Hematopoietic multipotent progenitor cell (in vitro differentiated cells): ENCODE measurements around the gene SDCBP2. TPM values are rescaled to one million over a fixed set of nuclear protein-coding genes. Genes with fewer than 3 reads are reported as not detected.

ENCODE experiments used
- DNase-seq, 3 donors: peaks; one replicate each; pipeline ENCODE4 v3.0.0-alpha.2; 2011 to 2015; ENCODE audit warnings: low read depth in 2 of 3, low spot score in 2 of 3
- total RNA-seq: library from RNA; depleted of rRNA; stranded (reverse); fragments of >200 nt; gene quantifications from one replicate; pipeline ENCODE4 v1.2.3, GENCODE V29; 2012

The SDCBP2 gene, protein sequence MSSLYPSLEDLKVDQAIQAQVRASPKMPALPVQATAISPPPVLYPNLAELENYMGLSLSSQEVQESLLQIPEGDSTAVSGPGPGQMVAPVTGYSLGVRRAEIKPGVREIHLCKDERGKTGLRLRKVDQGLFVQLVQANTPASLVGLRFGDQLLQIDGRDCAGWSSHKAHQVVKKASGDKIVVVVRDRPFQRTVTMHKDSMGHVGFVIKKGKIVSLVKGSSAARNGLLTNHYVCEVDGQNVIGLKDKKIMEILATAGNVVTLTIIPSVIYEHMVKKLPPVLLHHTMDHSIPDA
- total RNA-seq = 0.81 TPM

DNA sequence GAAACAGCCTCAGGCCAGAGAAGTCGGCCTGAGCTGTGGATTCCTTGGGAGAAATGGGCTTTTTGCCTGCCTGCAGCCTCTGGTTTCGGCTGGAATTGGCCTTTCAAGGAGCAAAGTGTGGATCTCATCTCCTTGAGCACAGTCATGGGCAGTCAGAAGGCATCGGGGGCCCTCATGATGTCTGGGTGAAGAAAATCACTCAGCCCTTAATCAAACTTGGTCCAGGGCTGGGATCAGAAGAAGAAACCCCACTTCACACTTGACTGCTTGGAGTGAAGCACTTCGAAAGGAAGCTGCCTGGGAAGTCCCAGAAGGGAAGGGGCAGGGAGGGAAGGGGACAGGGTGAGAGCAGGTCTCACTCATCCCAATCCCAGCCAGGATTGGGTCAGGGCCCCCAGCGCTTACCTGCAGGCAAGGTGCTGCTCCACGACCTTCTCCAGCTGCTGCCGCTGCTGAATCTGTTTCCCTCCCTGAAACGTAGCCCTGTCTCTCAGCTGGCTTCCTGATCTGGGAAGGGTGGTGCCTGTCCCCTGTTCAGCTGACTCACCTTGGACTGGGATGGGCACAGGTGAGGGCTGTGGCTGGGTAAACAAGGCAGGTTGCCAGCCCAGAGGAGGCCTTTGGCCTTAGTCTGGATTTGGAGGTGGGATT, at the start of gene SDCBP2:
Gene SDCBP2, minus strand, starts transcription at position 460 of the 651 bp plus-strand sequence. CDS start 8,723 bp downstream, outside the sequence.
- no peak for DNase-seq

DNA sequence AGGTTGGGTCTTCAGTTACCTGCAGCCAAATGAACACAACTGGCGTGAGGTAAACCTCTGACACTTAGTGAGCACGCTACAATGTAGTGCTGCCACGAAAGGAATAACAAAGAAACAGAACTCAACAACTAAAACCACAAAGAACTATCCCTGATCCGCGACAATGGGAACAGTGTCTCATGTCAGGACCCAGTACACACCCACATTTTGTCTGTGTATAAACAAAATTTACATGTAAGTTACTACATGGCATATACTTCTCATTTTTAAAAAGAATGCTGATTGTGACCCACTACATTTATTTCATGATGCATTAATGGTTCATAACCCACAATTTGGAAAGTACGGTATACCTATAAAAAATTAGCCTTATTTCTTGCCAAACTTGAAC, 49.8 kb upstream of the SDCBP2 start:
- no peak for DNase-seq

DNA sequence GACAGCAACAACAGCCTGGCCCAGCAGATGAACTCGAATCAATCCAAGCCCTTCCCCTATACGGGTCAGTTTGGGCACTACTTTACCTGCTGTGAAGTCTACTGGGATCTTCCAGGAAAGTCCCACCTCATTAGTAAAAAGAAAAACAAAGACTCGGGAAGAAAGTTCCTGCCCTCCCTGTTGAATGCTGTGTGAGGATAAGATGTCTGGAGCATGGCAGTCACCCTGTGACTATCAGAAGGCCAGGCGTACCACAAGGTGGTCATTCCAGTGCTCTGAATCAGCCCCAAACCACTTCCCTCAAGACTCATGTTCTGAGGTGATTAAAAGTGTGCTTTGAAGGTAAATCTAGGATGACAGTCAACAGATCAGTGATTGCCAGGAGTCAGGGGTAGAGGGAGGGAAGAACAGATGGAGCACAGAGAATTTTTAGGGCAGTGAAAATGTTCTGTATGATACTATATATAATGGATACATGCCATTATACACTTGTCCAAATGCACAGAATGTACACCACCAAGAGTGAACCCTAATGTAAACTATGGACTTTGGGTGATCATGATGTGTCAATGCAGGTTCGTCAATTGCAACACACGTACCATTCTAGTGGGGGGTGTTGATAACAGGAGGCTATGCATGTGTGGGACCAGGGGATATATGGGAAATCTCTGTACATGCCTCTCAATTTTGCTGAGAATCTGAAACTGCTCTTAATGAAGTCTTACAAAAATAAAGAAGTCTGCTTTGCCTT, 49.2 kb upstream of the SDCBP2 start:
- no peak for DNase-seq

DNA sequence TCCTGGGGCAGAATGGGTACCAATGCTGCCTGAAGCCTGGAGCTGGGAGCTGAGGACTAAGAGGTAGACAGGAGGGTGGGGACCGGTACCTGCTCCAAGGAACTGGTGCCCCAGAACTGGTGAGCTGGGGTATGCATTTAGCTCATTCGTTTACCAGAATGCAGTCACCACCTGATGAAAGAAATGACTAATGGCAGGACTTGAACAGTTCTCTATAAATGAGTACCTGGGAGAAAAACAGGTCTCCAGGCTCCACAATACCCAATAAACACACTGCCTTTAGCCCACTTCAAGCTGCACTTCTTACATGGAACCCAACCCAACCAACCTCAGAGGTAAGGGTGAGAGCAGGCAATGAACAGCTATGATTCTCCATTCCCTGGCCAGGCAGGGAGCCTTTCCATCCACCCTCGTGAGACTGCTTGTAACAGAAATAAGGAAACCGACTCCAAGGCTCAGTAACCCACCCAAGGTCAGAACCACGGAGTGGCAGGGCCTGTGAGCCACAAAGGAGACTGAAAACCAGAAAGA, 48.5 kb upstream of the SDCBP2 start:
- DNase-seq = no peak

DNA sequence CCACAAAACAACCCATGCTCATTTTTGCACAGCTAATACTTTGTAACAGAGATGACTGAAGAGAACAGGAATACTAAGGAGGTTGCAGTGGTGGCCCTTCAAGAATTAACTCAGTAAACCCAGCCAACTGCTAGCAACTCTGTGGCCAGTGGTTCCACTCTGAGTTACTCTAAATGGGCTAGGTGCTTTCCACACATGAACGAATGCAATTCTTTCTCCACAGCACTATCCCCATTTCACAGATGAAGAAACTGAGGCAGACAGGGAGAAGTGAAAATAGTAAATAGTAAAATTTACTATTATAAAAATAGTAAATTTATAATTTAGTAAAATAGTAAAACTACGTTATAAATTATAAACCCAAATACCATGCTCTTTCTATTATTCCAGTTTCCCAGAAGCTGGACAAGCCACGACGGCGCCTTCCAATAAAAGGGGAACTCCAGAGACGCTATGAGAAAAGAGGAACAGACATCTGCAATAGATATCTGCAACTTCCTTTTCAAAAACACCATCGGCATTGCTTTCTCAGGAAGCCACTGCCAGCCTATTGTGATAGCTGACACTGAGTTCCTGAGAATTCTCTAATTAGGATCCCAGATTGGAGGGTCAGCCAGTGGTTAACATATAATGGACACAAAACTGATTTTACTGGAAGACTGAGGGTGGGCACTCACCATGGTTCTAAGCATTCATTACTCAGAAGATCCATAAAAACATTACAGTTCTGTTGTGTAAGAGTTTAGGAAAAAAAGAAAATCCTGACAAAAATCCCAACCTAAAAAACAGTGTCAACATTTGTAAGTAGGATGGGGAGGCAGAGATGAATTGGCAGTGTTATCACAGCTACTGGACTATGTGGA, 47.7 kb upstream of the SDCBP2 start:
- DNase-seq = peak in 2 of 3 donors; percentile 59 to 76

DNA sequence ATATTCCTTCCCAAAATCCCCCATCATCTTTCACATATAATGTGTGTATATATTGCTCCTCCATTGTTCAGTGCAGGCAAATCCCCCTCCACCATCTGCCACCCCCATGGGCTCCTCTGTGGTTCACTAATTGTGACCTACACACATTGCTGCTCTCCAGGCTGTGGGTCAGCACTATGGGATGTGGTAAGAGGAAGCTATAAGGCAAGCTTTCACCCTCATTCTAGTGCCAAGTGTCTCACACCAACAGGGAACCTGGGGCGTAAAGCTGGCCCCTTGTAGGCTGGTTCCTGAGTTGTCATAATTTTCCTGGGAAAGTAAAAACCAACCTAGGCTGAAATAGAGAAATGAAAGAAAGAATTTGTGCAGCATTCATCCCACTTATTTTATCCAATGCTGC, 47.1 kb upstream of the SDCBP2 start:
- no peak for DNase-seq

DNA sequence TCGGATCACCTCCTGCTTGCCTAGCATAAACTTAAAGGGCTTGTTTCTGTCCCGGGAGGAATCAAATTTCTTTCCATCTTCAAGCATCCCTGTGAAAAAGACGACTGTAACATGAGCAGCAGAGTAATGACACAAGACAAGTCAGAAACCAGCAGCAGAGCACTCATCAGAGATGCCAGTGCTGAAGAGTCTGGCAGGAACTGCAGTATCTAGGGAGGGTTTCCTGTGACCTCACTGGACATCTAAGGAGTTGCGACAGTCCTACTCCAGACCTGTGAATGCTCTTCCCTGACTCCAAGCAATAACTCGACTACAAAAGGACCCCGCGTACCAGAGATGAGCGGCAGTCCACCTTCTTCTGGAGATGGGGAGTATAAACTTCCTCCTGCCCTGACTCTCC, 46.6 kb upstream of the SDCBP2 start:
- no peak for DNase-seq

DNA sequence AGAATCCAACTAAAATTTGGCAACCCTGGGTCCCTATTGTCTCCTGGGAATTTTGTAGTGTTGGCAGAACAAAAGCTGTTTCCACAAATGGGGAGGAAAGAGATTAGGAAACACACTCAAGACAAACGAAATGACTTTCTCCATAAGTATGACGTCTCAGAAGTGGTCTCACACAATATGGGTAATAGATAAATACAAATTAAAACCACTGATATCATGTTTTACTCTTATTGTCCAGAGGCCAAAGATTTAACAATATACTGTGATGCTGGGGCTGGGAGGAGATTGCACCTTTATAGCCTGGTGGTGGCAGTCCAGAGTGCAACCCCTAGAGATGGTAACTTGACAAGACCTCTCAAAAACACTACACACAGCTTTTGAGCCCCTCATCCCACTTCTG, 45.3 kb upstream of the SDCBP2 start:
- DNase-seq = no peak

DNA sequence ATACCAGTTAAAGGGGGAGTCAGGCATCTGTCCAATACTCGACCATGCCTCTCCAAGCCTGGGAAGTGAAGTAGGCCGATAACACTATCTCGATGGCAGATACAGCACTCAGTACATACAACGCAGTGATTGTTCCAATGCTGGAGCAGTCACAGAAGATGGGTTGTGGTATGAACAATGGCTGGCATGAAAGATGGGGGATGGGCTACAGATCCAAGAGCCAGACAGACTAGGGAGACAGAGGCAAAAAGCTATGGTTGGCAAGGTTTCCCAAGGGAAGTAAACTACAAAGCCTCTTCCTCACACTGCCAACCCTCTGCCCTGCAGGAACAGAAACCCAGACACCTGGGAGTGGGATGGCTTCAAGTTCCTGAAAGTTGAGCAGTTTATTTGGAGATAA, 44.7 kb upstream of the SDCBP2 start:
- DNase-seq = no peak

DNA sequence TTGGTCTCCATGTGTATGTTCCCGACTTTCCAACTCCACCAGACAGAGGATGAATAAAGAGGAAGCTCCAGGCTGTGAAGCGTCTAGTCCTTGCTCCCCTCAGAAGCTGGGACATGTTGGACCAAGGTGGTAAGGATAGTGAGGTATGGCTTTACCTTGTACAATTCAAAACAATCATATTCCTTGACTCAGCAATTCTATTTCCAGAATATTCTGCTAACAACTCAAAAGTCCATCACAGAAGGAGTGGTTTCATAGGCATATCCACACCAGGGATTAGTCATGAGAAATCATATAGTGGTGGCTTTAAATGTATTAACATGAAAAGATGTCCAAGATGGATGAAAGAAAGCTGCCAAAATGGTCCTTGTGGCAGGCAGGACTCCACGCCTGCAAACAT, 44.1 kb upstream of the SDCBP2 start:
- no peak for DNase-seq

DNA sequence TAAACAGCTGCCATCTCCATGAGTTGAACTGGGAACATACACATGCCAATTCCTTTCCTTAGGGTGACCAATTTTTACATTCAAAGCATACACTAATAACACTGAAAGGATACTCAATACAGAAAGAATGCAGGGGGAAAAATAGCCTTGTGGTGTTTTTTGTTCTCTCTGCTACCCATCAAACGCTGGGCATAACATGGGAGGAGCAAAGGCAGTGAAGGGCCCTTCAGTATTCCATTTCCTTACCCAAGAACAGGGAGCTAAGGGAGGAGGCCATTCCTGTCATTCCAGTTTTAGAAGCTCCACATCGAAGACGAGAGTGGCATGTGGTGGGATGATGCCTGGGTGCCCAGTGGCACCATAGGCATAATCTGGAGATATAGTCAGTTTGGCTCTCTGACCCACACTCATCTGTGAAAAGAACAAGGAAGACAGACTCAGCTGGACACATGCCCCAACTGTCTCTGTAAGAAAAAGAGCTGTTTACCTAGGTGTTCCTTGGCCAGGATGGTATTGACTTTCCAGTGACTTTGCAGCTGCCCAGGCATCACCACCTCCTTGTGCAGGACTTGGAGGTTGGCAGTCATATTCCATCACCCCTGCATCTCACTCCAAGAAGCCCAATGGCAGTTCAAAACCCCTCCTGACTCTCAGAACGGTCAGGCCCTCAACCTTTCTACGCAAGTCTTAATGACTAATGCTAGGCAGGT, 43.0 kb upstream of the SDCBP2 start:
- DNase-seq = no peak

DNA sequence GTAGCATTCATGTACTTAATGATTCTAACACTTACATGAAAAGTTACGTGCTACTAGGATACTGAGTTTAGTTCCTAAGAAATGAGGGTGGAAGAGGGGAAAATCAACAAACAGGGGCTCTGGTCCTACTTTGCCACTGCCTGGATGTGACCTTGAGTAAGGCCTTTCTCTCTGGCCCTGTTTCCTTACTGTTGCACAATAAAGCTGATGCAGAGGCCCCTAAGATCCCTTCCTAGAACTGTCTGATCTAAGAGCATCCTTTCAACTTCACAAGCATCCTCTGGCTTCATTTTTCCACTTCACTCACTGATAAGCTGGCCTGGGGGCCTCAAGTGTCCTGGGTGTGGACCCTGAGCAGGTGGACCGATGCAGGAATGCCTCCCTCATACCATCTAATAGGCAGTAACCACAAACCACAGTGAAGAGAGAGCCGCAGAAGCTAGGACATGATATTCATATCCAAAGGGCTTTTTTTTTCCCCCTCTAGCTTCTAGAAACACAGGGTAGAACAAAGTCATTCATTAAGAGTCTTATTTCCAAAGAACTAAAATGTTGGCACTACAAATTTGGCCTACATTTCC, 42.4 kb upstream of the SDCBP2 start:
- no peak for DNase-seq

DNA sequence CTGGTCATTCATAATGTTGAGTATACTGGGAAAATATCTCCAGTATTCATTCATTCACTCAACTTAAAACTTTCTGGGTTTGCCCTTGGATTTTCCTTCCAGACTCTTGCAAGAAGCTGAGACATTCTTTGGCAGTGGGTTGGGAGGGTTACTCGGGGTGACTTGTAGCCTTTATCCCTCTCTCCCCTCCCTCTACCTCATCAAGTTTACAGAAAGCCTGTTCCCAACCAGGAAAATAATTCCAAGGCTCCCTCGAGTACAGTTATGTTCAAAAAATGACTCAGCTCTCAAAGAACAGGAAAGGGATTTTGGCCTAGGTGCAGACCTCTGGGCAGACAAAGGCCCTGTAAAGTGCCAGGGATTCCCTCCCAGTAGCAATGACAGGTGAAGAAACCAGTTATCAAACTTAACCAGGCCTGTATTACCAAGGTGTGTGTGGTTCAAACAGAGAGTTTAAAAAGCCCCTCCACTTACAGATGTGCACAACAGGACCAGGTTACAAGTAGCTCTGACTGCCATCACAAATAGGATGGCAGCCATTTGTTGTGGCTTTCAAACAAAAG, 41.7 kb upstream of the SDCBP2 start:
- no peak for DNase-seq

DNA sequence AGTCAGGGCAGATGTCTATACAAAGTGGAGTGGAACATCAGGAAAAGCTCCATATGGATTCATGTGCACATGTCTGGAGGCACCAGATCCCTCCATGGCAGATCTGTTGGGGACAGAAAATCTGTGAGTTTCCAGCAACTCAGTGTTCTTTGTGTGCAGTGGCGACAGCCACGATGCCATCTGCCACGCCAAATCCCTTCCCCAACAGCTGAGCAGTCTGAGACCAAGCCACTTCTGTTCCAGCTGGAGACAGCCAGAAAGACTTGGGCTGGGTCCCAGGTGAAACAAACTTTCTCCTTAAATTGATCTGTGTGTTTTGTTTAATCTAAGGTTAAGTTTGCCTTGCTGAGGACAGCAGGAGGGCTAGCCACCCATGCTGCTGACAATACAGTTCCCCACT, 41.0 kb upstream of the SDCBP2 start:
- no peak for DNase-seq

DNA sequence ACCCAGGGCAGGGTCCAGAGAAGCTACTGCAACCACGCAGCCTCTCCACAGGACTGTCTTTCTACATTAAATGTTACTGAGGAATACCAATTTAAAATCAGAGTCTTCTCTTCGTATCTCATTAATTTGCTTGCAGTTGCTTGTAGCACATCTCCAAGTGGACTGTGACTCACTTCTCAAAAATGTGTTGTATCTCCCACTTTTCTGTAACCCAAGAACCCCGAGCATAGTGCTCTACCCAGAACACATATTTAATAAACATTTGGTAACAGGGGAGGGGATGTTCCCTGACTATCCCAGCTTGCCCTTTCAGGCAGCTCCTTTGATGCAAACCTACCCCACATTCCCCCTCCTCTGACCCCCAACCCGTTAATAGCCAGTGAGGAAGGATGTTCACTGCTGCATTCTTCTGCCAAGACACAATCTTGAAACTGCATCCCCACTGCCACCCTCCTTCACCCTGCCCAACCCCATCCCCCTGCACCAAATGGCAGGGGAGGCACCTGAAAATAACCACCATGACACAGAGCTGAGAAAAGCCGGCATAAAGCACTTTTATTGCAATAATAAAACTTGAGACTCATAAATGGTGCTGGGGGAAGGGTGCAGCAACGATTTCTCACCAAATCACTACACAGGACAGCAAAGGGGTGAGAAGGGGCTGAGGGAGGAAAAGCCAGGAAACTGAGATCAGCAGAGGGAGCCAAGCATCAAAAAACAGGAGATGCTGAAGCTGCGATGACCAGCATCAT, 39.7 kb upstream of the SDCBP2 start:
- no peak for DNase-seq

DNA sequence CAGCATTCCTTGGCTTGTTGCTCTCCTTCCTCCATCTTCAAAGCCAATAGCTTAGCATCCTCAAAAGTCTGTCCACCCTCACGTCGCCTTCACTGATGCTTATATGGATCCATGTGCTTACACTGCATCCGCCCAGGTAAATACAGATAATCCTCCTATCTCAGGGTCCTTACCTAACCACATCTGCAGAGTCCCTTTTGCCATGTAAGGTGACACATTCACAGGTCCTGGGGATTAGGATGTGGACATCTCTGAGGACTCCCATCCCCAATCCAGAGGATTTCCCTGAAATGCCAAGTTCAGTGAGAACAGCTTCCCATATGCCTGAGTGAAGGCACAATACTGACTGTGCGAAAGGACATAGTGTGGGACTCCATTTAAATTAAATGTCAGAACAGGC, 38.5 kb upstream of the SDCBP2 start:
- no peak for DNase-seq

DNA sequence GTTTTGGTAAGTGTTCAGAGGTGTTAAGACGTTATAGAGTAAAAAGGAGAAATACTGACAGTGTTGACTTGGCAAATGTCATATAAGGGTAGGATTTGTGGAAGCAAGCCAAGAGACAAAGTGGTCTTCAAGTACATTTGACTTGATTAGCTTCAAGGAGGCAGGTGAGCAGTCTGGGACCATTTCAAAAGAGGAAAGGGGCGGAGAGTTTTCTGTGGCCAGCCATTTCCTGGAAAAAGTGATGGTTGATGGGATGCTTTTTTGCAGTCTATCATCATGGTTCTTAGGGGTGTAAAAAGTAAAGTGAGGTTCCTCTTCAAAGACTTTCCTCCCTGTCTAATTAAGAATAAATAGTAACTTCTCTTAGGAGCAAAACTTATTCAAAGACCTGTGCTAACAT, 35.2 kb upstream of the SDCBP2 start:
- DNase-seq = no peak

DNA sequence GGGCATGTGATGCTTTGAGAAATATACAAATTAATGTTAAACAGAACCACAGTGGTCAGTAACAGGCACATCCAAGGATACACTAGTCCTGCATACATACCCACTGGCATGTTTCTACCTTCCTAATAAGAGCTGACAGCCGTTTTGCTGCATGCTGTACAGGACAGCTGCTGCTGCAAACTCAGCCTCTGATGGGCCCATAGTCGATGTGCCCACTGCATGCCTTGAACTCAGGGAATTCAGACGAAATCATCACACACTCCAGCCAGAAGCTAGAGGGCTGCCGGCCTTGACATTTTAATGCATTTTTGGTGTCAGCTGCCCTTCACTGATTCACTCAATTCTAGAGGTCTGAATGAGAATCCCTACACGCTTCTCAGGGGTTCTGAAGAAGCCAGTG, 34.6 kb upstream of the SDCBP2 start:
- no peak for DNase-seq

DNA sequence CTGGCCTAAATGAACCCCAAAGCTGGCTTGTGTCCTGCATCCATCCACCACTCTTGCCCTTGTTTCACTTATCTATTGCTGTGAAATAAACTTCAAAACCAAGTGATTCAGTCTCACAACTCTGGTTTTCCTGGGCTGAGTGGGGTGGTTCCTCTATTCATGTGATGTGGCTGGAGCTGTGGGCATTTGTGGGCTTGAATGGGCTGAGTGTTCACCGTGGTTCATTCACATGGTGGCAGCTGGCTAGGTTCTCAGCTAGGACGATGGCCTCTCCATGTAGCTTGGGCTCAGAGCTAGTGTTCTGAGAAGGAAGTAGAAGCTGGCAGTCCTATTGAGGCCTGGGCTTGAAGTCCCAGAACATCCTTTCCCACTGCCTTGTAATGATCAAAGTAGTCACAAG, 33.5 kb upstream of the SDCBP2 start:
- DNase-seq = no peak
